Stimulated activated CD4-positive, alpha-beta T cell treated with anti-CD3 and anti-CD28 coated beads, Interleukin-1b, Interleukin-23, amount 100 ng/mL, for 1 hour (primary cell): Measurements from ENCODE around the gene RBM33.

Source experiments
- DNase-seq, 2 donors: peaks; one replicate each; pipeline ENCODE4 v3.0.0-alpha.2; 2020; ENCODE audit warnings: low read depth in 2 of 2

The RBM33 gene

DNA sequence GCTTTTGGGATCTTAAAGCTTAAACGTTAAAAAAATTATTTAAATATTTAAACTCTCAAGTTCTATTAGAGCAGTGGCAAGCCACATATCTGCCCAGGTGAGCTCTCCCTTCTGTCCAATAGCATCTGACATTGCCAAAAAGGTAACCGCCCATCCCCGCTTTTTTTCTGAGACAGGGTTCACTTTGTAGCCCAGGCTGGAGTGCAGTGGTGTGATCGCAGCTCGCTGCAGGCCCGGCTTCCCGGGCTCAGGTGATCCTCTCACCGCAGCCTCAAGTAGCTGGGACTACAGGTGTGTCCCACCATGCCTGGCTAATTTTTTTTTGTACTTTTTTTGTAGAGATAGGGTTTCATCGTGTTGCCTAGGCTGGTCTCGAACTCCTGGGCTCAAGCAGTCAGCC, 83.2 kb downstream of the RBM33 start:
- DNase-seq = no peak

DNA sequence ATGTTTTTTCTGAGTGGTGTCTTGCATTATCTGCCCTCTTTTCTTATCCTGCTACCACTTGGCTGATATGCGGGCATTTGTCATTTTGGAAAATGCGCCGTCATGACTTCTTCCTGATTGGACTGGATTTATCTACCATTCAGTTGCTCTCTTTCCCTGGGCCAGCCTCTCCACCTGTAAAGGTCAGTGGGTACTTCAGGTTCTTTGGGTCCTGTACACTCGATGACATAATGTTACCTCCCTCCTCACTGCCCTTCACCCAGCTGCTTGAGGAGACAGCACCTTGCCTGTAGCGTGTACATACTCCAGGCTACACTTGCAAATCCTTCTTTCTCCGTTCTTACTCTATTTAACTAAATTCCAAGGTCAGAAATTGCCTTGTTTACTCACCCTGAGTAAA, 83.7 kb downstream of the RBM33 start:
- no peak for DNase-seq

- no peak for DNase-seq
Observed at GRCh38 chr7:155729847-155730246, 85.4 kb downstream of the RBM33 start.

DNA sequence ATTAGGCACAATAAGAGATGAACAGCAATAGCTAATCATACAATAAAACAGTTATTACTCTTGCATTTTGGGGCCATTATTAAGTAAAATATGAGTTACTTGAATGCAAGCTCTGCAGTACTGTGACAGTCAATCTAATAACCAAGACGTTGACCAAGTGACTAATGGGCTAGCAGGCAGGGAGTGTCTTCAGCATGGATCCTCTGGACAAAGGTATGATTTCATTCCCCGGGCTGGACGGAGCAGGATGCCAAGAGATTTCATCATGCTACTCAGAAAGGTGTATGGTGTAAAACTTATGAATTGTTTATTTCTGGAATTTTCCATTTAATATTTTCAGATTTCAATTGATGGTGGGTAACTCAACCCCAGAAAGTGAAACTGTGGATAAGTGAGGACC, 86.9 kb downstream of the RBM33 start:
- DNase-seq = no peak

GRCh38 chr7:155731871-155732270, 87.4 kb downstream of the RBM33 start:
- no peak for DNase-seq

DNA sequence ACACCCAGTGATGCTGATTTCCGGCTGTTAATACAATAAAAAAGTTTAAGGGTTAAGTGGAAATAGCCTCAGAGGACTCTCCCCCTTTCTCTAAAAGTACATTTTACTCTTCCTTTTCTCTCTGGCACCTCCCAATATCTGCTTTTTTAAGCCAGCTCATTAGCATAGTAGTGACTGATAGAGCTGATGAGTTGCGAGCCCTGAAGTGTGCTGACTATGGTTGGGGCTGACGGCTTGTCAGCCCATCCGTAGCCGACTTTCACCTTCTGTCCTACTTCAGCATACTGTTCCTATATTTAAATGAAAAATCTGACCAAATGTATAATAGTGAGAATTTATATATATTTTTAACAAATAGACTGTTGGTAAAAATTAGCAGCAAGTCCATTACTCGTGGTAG, 87.8 kb downstream of the RBM33 start:
- DNase-seq = no peak

GRCh38 chr7:155733582-155734444, 89.4 kb downstream of the RBM33 start:
- DNase-seq = no peak

DNA sequence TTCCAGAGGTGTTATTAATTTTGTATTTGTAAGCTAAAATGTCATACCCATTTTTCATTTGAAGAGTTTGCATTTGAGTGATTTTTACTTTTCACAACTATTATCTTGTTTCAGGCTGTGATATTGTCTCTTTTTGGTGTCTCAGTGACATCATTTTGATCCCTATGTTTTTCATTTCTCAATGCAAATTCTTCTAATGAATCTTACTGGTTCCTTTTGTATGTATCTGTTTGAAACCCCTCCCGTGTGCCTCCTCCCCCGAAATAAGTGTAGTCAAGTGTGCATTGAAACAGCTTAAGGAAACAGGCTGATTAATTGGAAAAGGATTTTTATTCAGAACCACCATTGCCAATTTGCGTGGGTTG, 90.0 kb downstream of the RBM33 start:
- no peak for DNase-seq

DNA sequence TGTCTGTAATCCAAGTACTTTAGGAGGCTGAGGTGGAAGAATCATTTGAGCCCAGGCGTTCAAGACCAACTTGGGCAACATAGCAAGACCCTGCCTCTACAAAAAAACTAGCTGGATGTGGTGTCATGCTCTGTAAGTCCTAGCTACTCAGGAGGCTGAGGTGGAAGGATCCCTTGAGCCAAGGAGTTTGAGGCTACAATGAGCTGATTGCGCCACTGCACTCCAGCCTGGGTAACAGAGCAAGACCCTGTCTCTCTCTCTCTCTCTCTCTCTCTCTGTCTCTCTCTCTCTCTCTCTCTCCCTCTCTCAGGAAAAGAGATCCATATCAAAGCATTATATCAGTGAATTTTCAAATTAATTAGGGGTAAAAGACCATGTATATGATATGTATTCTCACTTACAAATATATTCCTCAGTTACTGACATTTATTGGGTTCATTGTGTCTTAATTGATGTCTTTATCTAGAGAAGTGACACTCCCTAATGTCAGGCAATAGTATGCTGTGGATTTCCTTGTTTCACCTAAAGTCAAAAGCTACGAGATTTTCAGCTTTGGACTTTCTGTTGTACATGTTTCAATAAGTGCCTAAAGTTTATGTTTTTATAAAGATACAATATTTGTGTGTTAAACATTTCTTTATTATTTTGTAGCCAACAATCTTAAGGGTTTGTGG, 91.1 kb downstream of the RBM33 start:
- no peak for DNase-seq

GRCh38 chr7:155737590-155737989, 93.1 kb downstream of the RBM33 start:
- DNase-seq = no peak

DNA sequence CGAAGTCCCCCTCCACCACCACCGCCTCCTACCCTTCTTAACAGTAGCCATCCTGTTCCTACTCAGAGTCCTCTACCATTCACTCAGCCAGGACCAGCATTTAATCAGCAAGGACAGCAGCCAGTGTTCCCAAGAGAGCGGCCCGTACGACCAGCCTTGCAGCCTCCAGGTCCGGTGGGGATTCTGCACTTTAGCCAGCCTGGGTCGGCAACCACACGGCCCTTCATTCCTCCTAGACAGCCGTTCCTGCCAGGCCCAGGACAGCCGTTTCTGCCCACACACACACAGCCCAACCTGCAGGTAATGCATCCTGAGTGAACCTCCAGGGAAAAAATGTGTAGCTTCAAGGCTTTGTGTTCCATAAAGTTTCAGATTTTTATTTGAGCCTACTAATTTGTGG, 93.6 kb downstream of the RBM33 start:
- no peak for DNase-seq

DNA sequence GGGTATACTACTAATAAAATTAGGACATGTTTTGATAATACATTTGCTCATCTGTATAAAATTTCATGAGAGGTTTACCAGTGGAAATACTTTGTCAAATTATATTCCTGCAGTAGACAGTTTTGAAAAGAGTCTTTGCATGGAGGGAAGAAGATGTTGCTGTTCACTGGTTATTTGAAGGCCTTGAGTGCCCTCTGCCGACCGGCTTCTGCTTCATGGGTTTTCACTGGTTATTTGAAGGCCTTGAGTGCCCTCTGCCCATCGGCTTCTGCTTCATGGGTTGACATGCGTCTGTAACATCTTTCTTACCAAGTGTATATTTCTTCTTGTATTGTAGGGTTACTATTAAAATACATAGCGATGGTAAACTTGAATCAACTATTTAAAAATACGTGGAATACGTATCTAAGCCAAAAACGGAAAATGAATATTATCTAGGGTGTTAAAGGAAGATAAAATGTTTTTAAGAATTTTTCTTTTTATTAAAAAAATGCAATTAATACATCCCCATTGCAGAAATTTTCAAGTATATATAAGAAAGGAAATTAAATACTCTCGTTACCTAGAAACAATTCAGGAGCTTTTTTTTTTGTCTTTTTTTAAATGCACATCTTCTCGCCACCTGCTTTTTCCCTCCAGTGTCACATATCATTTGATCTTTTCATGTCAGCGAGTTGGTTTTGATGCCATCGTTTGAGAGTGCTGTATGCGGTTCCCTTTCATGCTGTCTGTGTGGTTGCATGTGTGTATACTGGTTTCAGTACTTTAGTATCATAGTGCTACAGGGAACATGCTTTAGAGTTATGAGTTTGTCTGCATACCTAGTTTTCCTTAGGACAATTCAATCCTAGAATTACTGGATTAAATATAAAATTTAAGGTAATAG, 94.4 kb downstream of the RBM33 start:
- DNase-seq = peak; percentile 23 to 45

GRCh38 chr7:155739538-155740143, 95.2 kb downstream of the RBM33 start:
- DNase-seq = no peak

DNA sequence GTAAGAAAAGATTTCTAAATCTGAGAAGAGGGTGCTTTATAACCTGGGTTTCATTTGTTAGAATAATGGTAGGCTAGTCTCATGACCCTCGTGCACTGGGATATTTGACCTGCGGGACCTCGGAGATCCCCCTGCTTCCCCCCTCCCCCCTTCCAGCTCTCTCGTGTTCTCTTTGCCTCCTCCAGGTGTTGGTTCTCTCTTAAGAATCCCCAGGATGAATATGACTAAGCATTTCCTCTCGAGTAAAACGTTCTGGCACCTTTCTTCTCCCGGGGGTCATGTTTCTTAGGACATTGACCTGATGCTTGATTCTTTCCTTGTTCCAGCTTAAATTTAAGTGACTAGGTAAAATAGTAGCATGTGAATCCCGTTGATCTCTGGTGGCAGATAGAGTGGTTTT, 96.6 kb downstream of the RBM33 start:
- no peak for DNase-seq

DNA sequence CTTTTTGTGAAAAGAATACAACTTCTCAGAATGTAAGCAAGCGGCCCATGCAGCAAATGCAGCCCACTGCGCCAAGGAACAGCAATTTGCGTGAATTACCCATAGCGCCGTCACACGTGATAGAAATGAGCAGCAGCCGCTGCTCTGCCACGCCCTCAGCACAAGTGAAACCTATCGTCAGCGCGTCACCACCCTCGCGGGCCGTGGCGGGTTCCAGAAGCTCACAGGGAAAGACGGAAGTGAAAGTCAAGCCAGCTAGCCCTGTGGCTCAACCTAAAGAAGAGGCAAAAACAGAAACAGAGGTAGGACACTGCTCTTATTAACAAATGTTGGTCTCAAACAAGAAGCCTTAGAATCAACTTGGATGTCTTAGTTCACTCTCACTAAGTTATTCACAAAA, 97.3 kb downstream of the RBM33 start:
- no peak for DNase-seq

DNA sequence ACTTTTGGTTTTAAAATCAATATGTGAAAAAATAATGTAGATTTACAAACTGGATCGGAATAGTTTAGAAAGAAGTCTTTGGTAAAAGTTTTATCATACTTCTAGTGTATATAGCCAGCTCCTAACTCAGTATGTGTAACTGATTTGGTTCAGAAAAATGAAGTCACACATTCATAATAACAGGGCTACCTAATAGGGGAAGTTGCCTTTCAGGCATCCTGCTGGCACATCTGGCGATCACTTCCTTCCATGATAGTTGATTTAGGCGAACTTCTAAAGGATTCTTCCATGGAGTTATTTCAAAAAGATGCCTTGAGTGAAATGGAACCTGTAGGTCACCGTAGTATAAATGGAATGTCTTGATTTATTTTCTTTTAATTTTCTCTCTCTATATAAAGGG, 98.7 kb downstream of the RBM33 start:
- DNase-seq = no peak

- DNase-seq = no peak
Observed at GRCh38 chr7:155744971-155745683, 100.7 kb downstream of the RBM33 start.

- DNase-seq = no peak
Observed at GRCh38 chr7:155745737-155746136, 101.3 kb downstream of the RBM33 start.

DNA sequence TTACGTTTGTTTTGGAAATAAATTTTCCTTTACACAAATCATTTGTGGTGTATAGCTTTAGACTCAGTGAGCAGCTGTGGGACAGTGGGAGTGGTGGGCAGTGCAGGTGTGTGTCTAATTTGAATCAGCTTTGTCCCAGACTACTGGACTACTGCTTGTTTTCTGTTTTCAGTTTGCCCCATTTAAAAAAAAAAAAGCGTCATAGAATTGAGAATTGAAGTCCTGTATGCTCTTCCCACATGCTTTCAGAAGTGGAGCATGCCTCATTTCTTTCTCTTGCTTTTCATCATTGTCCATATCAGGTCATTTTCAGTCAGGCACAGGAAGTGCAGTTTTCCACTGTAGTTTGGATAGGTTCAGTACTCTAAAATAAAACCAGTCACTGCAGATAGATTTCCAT, 101.7 kb downstream of the RBM33 start:
- no peak for DNase-seq

GRCh38 chr7:155747209-155747608, 102.7 kb downstream of the RBM33 start:
- no peak for DNase-seq

- no peak for DNase-seq
Observed at GRCh38 chr7:155749578-155749977, 105.1 kb downstream of the RBM33 start.
